Measurements from ENCODE around the gene EIF2D. TPM values are rescaled to one million over a fixed set of nuclear protein-coding genes. Genes with fewer than 3 reads are reported as not detected.

The EIF2D gene
- polyA plus RNA-seq, 2 of the 4 experiments (the other 2 are of a cell fraction) = 31.8 to 63.2 TPM

GRCh38 chr1:206633708-206634121, 21.4 kb upstream of the EIF2D start:
- POLR2A ChIA-PET = no interaction called here
- DNase-seq (ENCODE audit: low read depth in 1 of 2, low spot score in 1 of 2) (no peak), ATAC-seq (no peak), FAIRE-seq (no peak)
- no peak for TF ChIP-seq CBX8 (IDR thresholded peaks at IDR 0.05)
- TF ChIP-seq HES2 (IDR thresholded peaks at IDR 0.05) = no peak
- no peak for TF ChIP-seq ZC3H11A (IDR thresholded peaks at IDR 0.05)
- TF ChIP-seq RFX5 (IDR thresholded peaks at IDR 0.05) = no peak
- no peak for TF ChIP-seq E2F6 (IDR thresholded peaks at IDR 0.05; ENCODE audit: borderline replicate concordance, low read depth)
- TF ChIP-seq RNF2 (IDR thresholded peaks at IDR 0.05; ENCODE audit: borderline replicate concordance, low read depth) = no peak
- TF ChIP-seq TP53 (CRISPR knock-in tag; IDR thresholded peaks at IDR 0.05) = no peak
- TF ChIP-seq HOXA7 (CRISPR knock-in tag; IDR thresholded peaks at IDR 0.05) = no peak
- no peak for TF ChIP-seq RARB (CRISPR knock-in tag; IDR thresholded peaks at IDR 0.05)
- no peak for TF ChIP-seq SREBF2 (IDR thresholded peaks at IDR 0.05)
- no peak for TF ChIP-seq ESRRA (IDR thresholded peaks at IDR 0.05; ENCODE audit: borderline replicate concordance, low read length)
- no peak for TF ChIP-seq RCOR1 (IDR thresholded peaks at IDR 0.05; ENCODE audit: low read depth, low read length)
- TF ChIP-seq HMGXB4 (CRISPR knock-in tag; IDR thresholded peaks at IDR 0.05; ENCODE audit: borderline replicate concordance) = no peak
- TF ChIP-seq BCL3 (IDR thresholded peaks at IDR 0.05) = no peak
- no peak for TF ChIP-seq HDAC2 (IDR thresholded peaks at IDR 0.05)
- TF ChIP-seq FOXS1 (CRISPR knock-in tag; IDR thresholded peaks at IDR 0.05) = no peak
- no peak for TF ChIP-seq POLR2A (IDR thresholded peaks at IDR 0.05; ENCODE audit: low read length)
- no peak for TF ChIP-seq ZFP36 (IDR thresholded peaks at IDR 0.05; ENCODE audit: borderline replicate concordance, partially characterized antibody)
- Histone ChIP-seq H3K4me1 (peaks cover 31% of the 10 kb centered on the region; the same call in 2 of the 3 replicates), H3K27ac (peak overlapping the region; percentile 25 to 60; a peak in 4 of 6 replicates), H3K4me3 (no peak overlapping the region), H3K9me3 (no peaks in the 10 kb centered on the region), H3K4me2 (peak overlapping the region; percentile 98)
- CTCF ChIA-PET = interaction anchor here (0.6 to 19.0 kb wide), 17 partner anchors 9 to 865 kb away, joined by 3 to 452 read pairs (median 6); partner anchors contain the start of gene EIF2D
- 59% methylated on average over 9 of the region's 9 CpGs for WGBS (ENCODE audit: missing lambda C conversion rate)

- WGBS (ENCODE audit: missing lambda C conversion rate) = 19% methylated on average over 4 of the region's 4 CpGs
- Histone ChIP-seq H3K27ac (peak overlapping the region in 1 of 2 experiments; percentile 2; a peak in 1 of 6 replicates), H3K9me3 (peaks cover 5% of the 10 kb centered on the region; the same call in 1 of the 3 replicates), H3K4me2 (no peak overlapping the region), H3K4me3 (no peak overlapping the region), H3K4me1 (peaks cover 14% of the 10 kb centered on the region; the same call in 2 of the 3 replicates)
- ATAC-seq (peak in 1 of 2 experiments; percentile 49; a peak in 3 of 6 replicates), FAIRE-seq (no peak), DNase-seq (ENCODE audit: low read depth in 1 of 2, low spot score in 1 of 2) (peak; percentile 82 to 94)
- ChIA-PET POLR2A (interaction anchor here (0.5 to 1.3 kb wide), 3 partner anchors 19 to 53 kb away, joined by 3 to 6 read pairs (median 4); partner anchors contain the start of gene EIF2D), CTCF (interaction anchor here (0.8 to 19.0 kb wide), 25 partner anchors 10 to 351 kb away, joined by 3 to 452 read pairs (median 6); partner anchors contain the start of gene EIF2D)
- TF ChIP-seq SREBF2 (IDR thresholded peaks at IDR 0.05) (no peak), HDAC2 (IDR thresholded peaks at IDR 0.05) (no peak), HOXA7 (CRISPR knock-in tag; IDR thresholded peaks at IDR 0.05) (no peak), CTCF (IDR thresholded peaks at IDR 0.05) (peak; percentile 63), SMC3 (IDR thresholded peaks at IDR 0.05) (peak; percentile 54), NPAS2 (CRISPR knock-in tag; IDR thresholded peaks at IDR 0.05; ENCODE audit: borderline replicate concordance) (peak; percentile 82; the same call in 1 of the 2 replicates), NR3C1 (IDR thresholded peaks at IDR 0.05) (no peak), NFE2L2 (conservative IDR thresholded peaks at IDR 0.05; ENCODE audit: low read length) (no peak), ZFP36 (IDR thresholded peaks at IDR 0.05; ENCODE audit: borderline replicate concordance, partially characterized antibody) (no peak), EHF (CRISPR knock-in tag; IDR thresholded peaks at IDR 0.05) (no peak), MAX (IDR thresholded peaks at IDR 0.05) (peak; percentile 27; the same call in 1 of the 2 replicates), EP300 (IDR thresholded peaks at IDR 0.05) (no peak), USF2 (IDR thresholded peaks at IDR 0.05) (peak; percentile 97)
These were observed 18.8 kb upstream of the EIF2D start for GRCh38 chr1:206631085-206631509.
